Fibroblast of lung (primary cell): Measurements from ENCODE around the gene C10orf143. TPM values are rescaled to one million over a fixed set of nuclear protein-coding genes. Genes with fewer than 3 reads are reported as not detected.
"Not testable (repeated sequence)": the region's sequence is repeated elsewhere in the genome, so short reads cannot be mapped to it uniquely, and the experiment has no call there.

ENCODE experiments used
- DNase-seq, 2 donors: peaks; one replicate each; pipeline versions ENCODE4 v3.0.0 to v3.0.0-alpha.2; 2010; ENCODE audit warnings: low read depth in 2 of 2
- H2AFZ ChIP-seq: 2 replicates; pipeline ENCODE4 v1.5.1; 2012; ENCODE audit warnings: low read length, control low read depth, inconsistent platforms
- H3K27ac ChIP-seq: 2 replicates; pipeline ENCODE4 v1.5.1; 2011; ENCODE audit warnings: low read length, control low read depth; ENCODE audit not compliant: insufficient read depth
- H3K27me3 ChIP-seq: 2 replicates; pipeline ENCODE4 v1.5.1; 2011; ENCODE audit warnings: mild to moderate bottlenecking, low read length; ENCODE audit not compliant: control insufficient read depth, insufficient read depth
- H3K36me3 ChIP-seq: 2 replicates; pipeline ENCODE4 v1.5.1; 2011; ENCODE audit warnings: low read length; ENCODE audit not compliant: control insufficient read depth, insufficient read depth
- H3K4me1 ChIP-seq: 2 replicates; pipeline ENCODE4 v1.5.1; 2011; ENCODE audit warnings: low read length; ENCODE audit not compliant: control insufficient read depth, insufficient read depth; ENCODE audit errors: extremely low read depth
- H3K4me2 ChIP-seq: 2 replicates; pipeline ENCODE4 v1.5.1; 2011; ENCODE audit warnings: low read length, control low read depth; ENCODE audit not compliant: insufficient read depth; ENCODE audit errors: extremely low read depth
- H3K4me3 ChIP-seq, 4 experiments: fragments of 200-600 bp in 1 of 4; sonication (generic) in 1 of 4; replicated peaks in 1 of 4; 2 replicates each; pipeline ENCODE4 v1.5.1; 2011 to 2016; ENCODE audit warnings: low read length in 4 of 4, low read depth in 3 of 4, mild to moderate bottlenecking in 3 of 4, control low read depth in 2 of 4, inconsistent platforms in 1 of 4, mixed read lengths in 1 of 4; ENCODE audit not compliant: insufficient read depth in 1 of 4; ENCODE audit errors: control extremely low read depth in 1 of 4
- H3K79me2 ChIP-seq: 2 replicates; pipeline ENCODE4 v1.5.1; 2012; ENCODE audit warnings: mild to moderate bottlenecking, low read length, inconsistent platforms; ENCODE audit not compliant: control insufficient read depth, insufficient read depth
- H3K9ac ChIP-seq: 2 replicates; pipeline ENCODE4 v1.5.1; 2011; ENCODE audit warnings: mild to moderate bottlenecking, low read length, control low read depth; ENCODE audit not compliant: insufficient read depth
- H3K9me3 ChIP-seq: 2 replicates; pipeline ENCODE4 v1.5.1; 2012; ENCODE audit warnings: low read depth, low read length; ENCODE audit not compliant: control insufficient read depth, insufficient read depth
- H4K20me1 ChIP-seq: 2 replicates; pipeline ENCODE4 v1.5.1; 2011; ENCODE audit warnings: low read length; ENCODE audit not compliant: control insufficient read depth, insufficient read depth; ENCODE audit errors: extremely low read depth
- EZH2 ChIP-seq: IDR thresholded peaks from 2 replicates; pipeline ENCODE4 v1.5.1; 2012; ENCODE audit warnings: low read length, control low read depth, mild to moderate bottlenecking; ENCODE audit errors: missing control alignments
- polyA plus RNA-seq, 2 donors: library from polyadenylated mRNA; depleted of rRNA in 1 of 2; stranded (reverse) in 1 of 2; unstranded in 1 of 2; fragments of >200 nt; gene quantifications; 2 replicates each; pipeline ENCODE4 v1.2.1, GENCODE V29; 2011 to 2012; ENCODE audit warnings: missing spikeins in 1 of 2
- total RNA-seq: library from RNA; depleted of rRNA; stranded (reverse); fragments of >200 nt; gene quantifications from 2 replicates; pipeline ENCODE4 v1.2.1, GENCODE V29; 2014
- TF ChIP-seq, protein P1 (sequence below), 2 donors: IDR thresholded peaks in 1 of 2; conservative IDR thresholded peaks in 1 of 2; 1 replicate in 1 of 2; 2 replicates in 1 of 2; pipeline ENCODE4 v1.5.1; 2011 to 2012; ENCODE audit warnings: low read length in 2 of 2, control low read depth in 1 of 2, inconsistent platforms in 1 of 2, low read depth in 1 of 2, mild to moderate bottlenecking in 1 of 2

Gene C10orf143
- total and polyA plus RNA-seq, 2 donors (not counting 1 experiment from before 2014, with no cell fraction given), result 1.5 to 2.0 TPM

DNA sequence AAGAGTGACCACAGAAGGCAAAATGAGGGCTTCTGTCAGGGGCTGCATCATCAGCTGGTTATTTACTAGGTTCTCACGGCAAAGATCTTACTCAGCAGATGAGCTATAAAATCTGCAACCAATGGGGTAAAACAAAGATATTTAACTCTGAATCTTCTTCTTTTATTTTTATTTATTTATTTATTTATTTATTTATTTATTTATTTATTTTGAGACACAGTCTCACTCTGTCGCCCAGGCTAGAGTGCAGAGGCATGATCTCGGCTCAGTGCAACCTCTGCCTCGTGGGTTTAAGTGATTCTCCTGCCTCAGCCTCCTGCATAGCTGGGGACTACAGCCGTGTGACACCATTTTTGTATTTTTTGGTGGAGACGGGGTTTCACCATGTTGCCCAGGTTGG, 11.3 kb downstream of the C10orf143 start:
- Histone ChIP-seq H3K9ac (no peak overlapping the region), H4K20me1 (no peaks in the 10 kb centered on the region), H3K9me3 (no peaks in the 10 kb centered on the region), H2AFZ (no peak overlapping the region), H3K36me3 (no peaks in the 10 kb centered on the region), H3K27ac (no peak overlapping the region), H3K27me3 (no peaks in the 10 kb centered on the region), H3K4me3 (no peak overlapping the region), H3K4me2 (no peak overlapping the region), H3K4me1 (no peaks in the 10 kb centered on the region), H3K79me2 (no peaks in the 10 kb centered on the region)
- no peak for DNase-seq
- no peak for TF ChIP-seq EZH2
- TF ChIP-seq, protein P1, sequence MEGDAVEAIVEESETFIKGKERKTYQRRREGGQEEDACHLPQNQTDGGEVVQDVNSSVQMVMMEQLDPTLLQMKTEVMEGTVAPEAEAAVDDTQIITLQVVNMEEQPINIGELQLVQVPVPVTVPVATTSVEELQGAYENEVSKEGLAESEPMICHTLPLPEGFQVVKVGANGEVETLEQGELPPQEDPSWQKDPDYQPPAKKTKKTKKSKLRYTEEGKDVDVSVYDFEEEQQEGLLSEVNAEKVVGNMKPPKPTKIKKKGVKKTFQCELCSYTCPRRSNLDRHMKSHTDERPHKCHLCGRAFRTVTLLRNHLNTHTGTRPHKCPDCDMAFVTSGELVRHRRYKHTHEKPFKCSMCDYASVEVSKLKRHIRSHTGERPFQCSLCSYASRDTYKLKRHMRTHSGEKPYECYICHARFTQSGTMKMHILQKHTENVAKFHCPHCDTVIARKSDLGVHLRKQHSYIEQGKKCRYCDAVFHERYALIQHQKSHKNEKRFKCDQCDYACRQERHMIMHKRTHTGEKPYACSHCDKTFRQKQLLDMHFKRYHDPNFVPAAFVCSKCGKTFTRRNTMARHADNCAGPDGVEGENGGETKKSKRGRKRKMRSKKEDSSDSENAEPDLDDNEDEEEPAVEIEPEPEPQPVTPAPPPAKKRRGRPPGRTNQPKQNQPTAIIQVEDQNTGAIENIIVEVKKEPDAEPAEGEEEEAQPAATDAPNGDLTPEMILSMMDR (conservative IDR thresholded peaks at IDR 0.05 in 1 of 2, IDR thresholded peaks at IDR 0.05 in 1 of 2; ENCODE audit: low read depth in 1 of 2, low read length in 2 of 2), result no peak

DNA sequence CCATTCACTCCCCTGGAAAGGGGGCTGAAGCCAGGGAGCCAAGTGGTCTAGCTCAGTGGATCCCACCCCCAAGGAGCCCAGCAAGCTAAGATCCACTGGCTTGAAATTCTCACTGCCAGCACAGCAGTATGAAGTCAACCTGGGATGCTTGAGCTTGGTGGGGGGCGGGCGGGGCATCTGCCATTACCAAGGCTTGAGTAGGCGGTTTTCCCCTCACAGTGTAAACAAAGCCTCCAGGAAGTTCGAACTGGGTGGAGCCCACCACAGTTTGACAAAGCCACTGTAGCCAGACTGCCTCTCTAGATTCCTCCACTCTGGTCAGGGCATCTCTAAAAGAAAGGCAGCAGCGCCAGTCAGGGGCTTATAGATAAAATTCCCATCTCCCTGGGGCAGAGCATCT, 20.1 kb downstream of the C10orf143 start:
- H3K36me3 ChIP-seq, H3K27me3 ChIP-seq, H3K9me3 ChIP-seq, H3K27ac ChIP-seq, H4K20me1 ChIP-seq, H3K4me2 ChIP-seq, H2AFZ ChIP-seq, H3K79me2 ChIP-seq, H3K4me3 ChIP-seq, H3K4me1 ChIP-seq, DNase-seq, H3K9ac ChIP-seq: not testable (repeated sequence)

DNA sequence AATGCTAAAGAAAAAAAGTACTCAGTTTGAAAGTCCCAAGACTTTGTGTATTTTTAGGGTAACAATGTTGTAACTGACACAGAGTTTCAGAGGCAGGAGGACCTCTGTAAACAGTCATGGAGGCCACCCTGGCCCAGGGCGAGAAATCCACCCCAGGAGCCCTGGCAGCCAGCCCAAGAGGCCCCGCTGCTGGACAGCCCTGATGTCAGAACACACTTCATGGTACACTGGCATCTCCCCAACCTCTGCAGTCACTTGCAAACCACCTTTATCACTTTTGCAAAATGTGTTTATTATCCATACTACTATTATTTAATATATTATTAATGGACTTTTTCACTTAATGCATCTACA, 30.2 kb downstream of the C10orf143 start:
- no peaks in the 10 kb centered on the region for H3K4me1 ChIP-seq
- no peak overlapping the region for H3K9ac ChIP-seq
- no peak overlapping the region for H2AFZ ChIP-seq
- DNase-seq, result no peak
- H3K4me3 ChIP-seq, result no peak overlapping the region
- H4K20me1 ChIP-seq, result no peaks in the 10 kb centered on the region
- H3K27me3 ChIP-seq, result no peaks in the 10 kb centered on the region
- H3K79me2 ChIP-seq, result no peaks in the 10 kb centered on the region
- TF ChIP-seq, protein P1 (conservative IDR thresholded peaks at IDR 0.05 in 1 of 2, IDR thresholded peaks at IDR 0.05 in 1 of 2; ENCODE audit: low read depth in 1 of 2, low read length in 2 of 2), result no peak
- no peak for TF ChIP-seq EZH2
- no peaks in the 10 kb centered on the region for H3K36me3 ChIP-seq
- no peaks in the 10 kb centered on the region for H3K9me3 ChIP-seq
- H3K4me2 ChIP-seq, result no peak overlapping the region
- H3K27ac ChIP-seq, result no peak overlapping the region
